GM12878 (cell line): ENCODE results near the gene DLEC1. TPM values are rescaled to one million over a fixed set of nuclear protein-coding genes. Genes with fewer than 3 reads are reported as not detected.

Experiments used
- ATAC-seq: fragments of 200-7000 bp; cut with Tn5 transposase; 3 replicates; pipeline ENCODE4 v1.9.1; 2020; ENCODE audit warnings: mild to moderate bottlenecking, moderate library complexity
- BruUV-seq: library from RNA; stranded (reverse); fragments of 400-500 nt; replicated peaks from 2 replicates; lab custom pipeline; 2021; lab: Mats Ljungman, UMichigan
- CTCF ChIA-PET: fragments of 300-600 bp; sonication (Branson Sonifier 250); formaldehyde crosslinking; extraction: SDS; loops from one replicate; lab custom pipeline; 2021; ENCODE audit warnings: inconsistent platforms; lab: Yijun Ruan, JAX
- POLR2A ChIA-PET: fragments of 350-600 bp; formaldehyde crosslinking; extraction: SDS; loops from one replicate; lab custom pipeline; 2021; ENCODE audit warnings: inconsistent platforms; lab: Charles Lee
- RAD21 ChIA-PET: fragments of 300-600 bp; sonication (Branson Sonifier 250); formaldehyde crosslinking; loops from one replicate; lab custom pipeline; 2023; ENCODE audit warnings: antibody characterized with exemption; ENCODE audit not compliant: unreplicated experiment; lab: Charles Lee
- SMC1A ChIA-PET: fragments of 300-600 bp; sonication (Branson Sonifier 250); formaldehyde crosslinking; loops from one replicate; lab custom pipeline; 2023; ENCODE audit not compliant: unreplicated experiment, uncharacterized antibody; lab: Charles Lee
- DNase-seq: peaks from one replicate; pipeline ENCODE4 v3.0.0-alpha.2; 2011; ENCODE audit warnings: low read depth, low spot score
- FAIRE-seq: peaks from 3 replicates; lab custom pipeline; 2011; peaks lifted over from hg19 to GRCh38; lab: Jason Lieb, UNC
- H2AFZ ChIP-seq: 2 replicates; pipeline ENCODE4 v1.6.0; 2011; ENCODE audit warnings: low read depth, low read length, control low read depth; ENCODE audit not compliant: control insufficient read depth
- H3K27ac ChIP-seq: 2 replicates; pipeline ENCODE4 v1.5.1; 2011; ENCODE audit warnings: control low read depth; ENCODE audit not compliant: control insufficient read depth, insufficient read depth
- H3K27me3 ChIP-seq, 2 experiments: replicated peaks in 1 of 2; 2 replicates each; pipeline versions ENCODE4 v1.6.0 to v1.6.1; 2011; ENCODE audit warnings: low read length in 1 of 2; ENCODE audit not compliant: control insufficient read depth in 2 of 2, insufficient read depth in 2 of 2
- H3K36me3 ChIP-seq, 2 experiments: 2 replicates each; pipeline ENCODE4 v1.5.1; 2011; ENCODE audit warnings: low read length in 1 of 2; ENCODE audit not compliant: control insufficient read depth in 2 of 2, insufficient read depth in 2 of 2
- H3K4me1 ChIP-seq: 2 replicates; pipeline ENCODE4 v1.6.1; 2011; ENCODE audit warnings: mild to moderate bottlenecking, low read length, moderate library complexity, mixed read lengths; ENCODE audit not compliant: control insufficient read depth, insufficient read depth
- H3K4me2 ChIP-seq: 2 replicates; pipeline ENCODE4 v1.6.0; 2011; ENCODE audit warnings: control low read depth; ENCODE audit not compliant: control insufficient read depth, insufficient read depth
- H3K4me3 ChIP-seq: fragments of 200-600 bp; sonication (generic); 2 replicates; pipeline ENCODE4 v1.5.1; 2016
- H3K79me2 ChIP-seq: 2 replicates; pipeline ENCODE4 v1.6.0; 2011; ENCODE audit warnings: low read length; ENCODE audit not compliant: control insufficient read depth, insufficient read depth
- H3K9ac ChIP-seq: 2 replicates; pipeline ENCODE4 v1.8.0; 2011; ENCODE audit warnings: low read length, control low read depth, mixed read lengths; ENCODE audit not compliant: control insufficient read depth, insufficient read depth
- H3K9me3 ChIP-seq: replicated peaks from 3 replicates; pipeline ENCODE4 v1.5.1; 2011; ENCODE audit warnings: mild to moderate bottlenecking, low read length; ENCODE audit not compliant: control insufficient read depth, insufficient read depth
- H4K20me1 ChIP-seq: 2 replicates; pipeline ENCODE4 v1.6.0; 2011; ENCODE audit not compliant: control insufficient read depth, insufficient read depth
- BCL11A ChIP-seq: IDR thresholded peaks from 2 replicates; pipeline ENCODE4 v1.6.1; 2011; ENCODE audit warnings: low read depth, low read length
- CBX5 ChIP-seq: sonication (generic); IDR thresholded peaks from 2 replicates; pipeline ENCODE4 v1.6.1; 2016; ENCODE audit warnings: low read depth, moderate library complexity, mild to moderate bottlenecking, inconsistent platforms
- CREB1 ChIP-seq: IDR thresholded peaks from 2 replicates; pipeline ENCODE4 v1.6.1; 2012; ENCODE audit warnings: low read depth, mild to moderate bottlenecking, inconsistent platforms
- EP300 ChIP-seq, 2 experiments: fragments of 150-350 bp in 1 of 2; IDR thresholded peaks; 2 replicates each; pipeline ENCODE4 v1.6.1; 2011 to 2012; ENCODE audit warnings: low read depth in 2 of 2, low read length in 2 of 2, borderline replicate concordance in 1 of 2, improper control_type of control experiment in 1 of 2, inconsistent platforms in 1 of 2; ENCODE audit not compliant: control insufficient read depth in 1 of 2
- EZH2 ChIP-seq: IDR thresholded peaks from 2 replicates; pipeline ENCODE4 v1.6.1; 2012; ENCODE audit warnings: low read depth, mild to moderate bottlenecking, control low read depth, inconsistent platforms, low read length, borderline replicate concordance; ENCODE audit not compliant: control insufficient read depth
- HDGF ChIP-seq: fragments of 450-650 bp; IDR thresholded peaks from 2 replicates; pipeline ENCODE4 v1.6.1; 2016; ENCODE audit warnings: antibody characterized with exemption
- MYC ChIP-seq: IDR thresholded peaks from 2 replicates; pipeline ENCODE4 v1.6.1; 2011; ENCODE audit warnings: mild to moderate bottlenecking, low read length, moderate library complexity, inconsistent platforms; ENCODE audit not compliant: insufficient read depth, insufficient replicate concordance, insufficient read length, severe bottlenecking
- NBN ChIP-seq: fragments of 450-650 bp; IDR thresholded peaks from 2 replicates; pipeline ENCODE4 v1.6.1; 2016
- NFXL1 ChIP-seq: fragments of 450-650 bp; IDR thresholded peaks from 2 replicates; pipeline ENCODE4 v1.6.1; 2017; ENCODE audit warnings: antibody characterized with exemption, mild to moderate bottlenecking, borderline replicate concordance
- NR2C1 ChIP-seq: fragments of 450-650 bp; IDR thresholded peaks from 2 replicates; pipeline ENCODE4 v1.6.1; 2017; ENCODE audit warnings: antibody characterized with exemption, mild to moderate bottlenecking, moderate library complexity
- POLR2A ChIP-seq: IDR thresholded peaks from 2 replicates; pipeline ENCODE4 v1.6.1; 2011; ENCODE audit warnings: low read depth, mild to moderate bottlenecking, low read length
- POU2F2 ChIP-seq: IDR thresholded peaks from 3 replicates; pipeline ENCODE4 v1.6.1; 2011; ENCODE audit warnings: low read depth, mild to moderate bottlenecking, low read length, borderline replicate concordance
- RBBP5 ChIP-seq: fragments of 200-600 bp; sonication (generic); conservative IDR thresholded peaks from 2 replicates; pipeline ENCODE4 v1.6.1; 2016
- RELA ChIP-seq: fragments of 450-650 bp; IDR thresholded peaks from 2 replicates; pipeline ENCODE4 v1.8.0; 2014; ENCODE audit warnings: borderline replicate concordance; ENCODE audit not compliant: partially characterized antibody
- RUNX3 ChIP-seq: IDR thresholded peaks from 2 replicates; pipeline ENCODE4 v1.6.1; 2012; ENCODE audit warnings: low read length, inconsistent platforms
- SMAD5 ChIP-seq: IDR thresholded peaks from 2 replicates; pipeline ENCODE4 v1.6.1; 2016; ENCODE audit warnings: antibody characterized with exemption, low read depth
- SREBF1 ChIP-seq: IDR thresholded peaks from 2 replicates; pipeline ENCODE4 v1.6.1; 2012; ENCODE audit warnings: mild to moderate bottlenecking, low read length
- STAT1 ChIP-seq: fragments of 450-650 bp; conservative IDR thresholded peaks from 2 replicates; pipeline ENCODE4 v1.6.1; 2014; ENCODE audit warnings: antibody characterized with exemption, mild to moderate bottlenecking
- WGBS: methylation state at CpG from one replicate; pipeline ENCODE4 v1.1.6; 2016; ENCODE audit warnings: low lambda C conversion rate; ENCODE audit not compliant: insufficient replicate concordance, insufficient coverage; ENCODE audit errors: missing lambda C conversion rate; 5-methylcytosine and 5-hydroxymethylcytosine counted together
- in situ Hi-C: fragments of 300-500 bp; cut with MboI; formaldehyde crosslinking; loops from 9 replicates; pipeline ENCODE4 v1.14.3; 2018; ENCODE audit warnings: mixed read lengths
- intact Hi-C: fragments of 100-400 bp; cut with micrococcal nuclease; formaldehyde crosslinking; loops from one replicate; pipeline ENCODE4 v1.14.2; 2022; ENCODE audit not compliant: unreplicated experiment
- polyA plus RNA-seq, 11 experiments: library from polyadenylated mRNA; depleted of rRNA in 4 of 11; unstranded in 6 of 11; stranded (reverse) in 5 of 11; fragments of >200 nt; fragmentation: Nextera tagmentation in 4 of 11; fragmentation: Illumina TruSeq in 1 of 11; extraction: Ambion mirVana in 4 of 11; extraction: Trizol in 1 of 11; gene quantifications; 1 replicate in 1 of 11; 2 replicates in 10 of 11; pipeline versions ENCODE4 v1.2.1 to v1.2.3, GENCODE V29; 2011 to 2016; ENCODE audit warnings: inconsistent platforms in 2 of 11, missing spikeins in 2 of 11, low read depth in 1 of 11
- total RNA-seq, 4 experiments: library from RNA; depleted of rRNA in 3 of 4; stranded (reverse); fragments of >200 nt in 3 of 4; fragmentation: Illumina TruSeq in 1 of 4; extraction: Trizol in 1 of 4; gene quantifications; 2 replicates each; pipeline versions ENCODE4 v1.2.1 to v1.2.3, GENCODE V29; 2013 to 2021
- TF ChIP-seq, protein P1 (sequence below): IDR thresholded peaks from 2 replicates; pipeline ENCODE4 v1.6.1; 2011; ENCODE audit warnings: borderline replicate concordance, low read depth, mild to moderate bottlenecking, moderate library complexity, mixed read lengths, low read length; ENCODE audit not compliant: insufficient read depth; ENCODE audit errors: extremely low read length

The DLEC1 gene
- total and polyA plus RNA-seq, 10 of the 15 experiments (the other 5 are each of a cell fraction or from before 2014, with no cell fraction given) = 0.03 to 0.29 (median 0.07) TPM; not detected in 3

DNA sequence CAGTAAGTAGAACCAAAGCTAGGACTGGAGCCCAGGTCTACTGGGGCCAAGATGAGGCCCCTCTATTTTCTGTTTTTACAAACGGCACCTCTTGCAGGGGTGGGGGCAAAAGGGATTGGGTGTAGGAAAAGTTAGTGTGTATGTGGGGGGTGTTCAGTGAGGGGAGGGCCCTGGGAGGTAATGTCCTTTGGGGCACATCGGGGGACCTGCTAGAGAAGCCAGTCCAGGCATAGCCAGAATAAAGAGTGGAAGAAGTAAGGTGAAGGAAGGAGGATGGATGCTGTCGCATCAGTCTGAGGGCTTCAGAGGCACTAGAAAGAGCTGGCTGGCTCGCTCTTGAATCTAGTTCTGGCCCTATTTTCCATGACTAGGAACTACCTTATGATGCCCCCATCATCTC is 12.2 kb upstream of the DLEC1 start:
- no peaks in the 10 kb centered on the region for H4K20me1 ChIP-seq
- H3K27ac ChIP-seq = no peak overlapping the region
- BruUV-seq = no TSS peak
- no peaks in the 10 kb centered on the region for H3K79me2 ChIP-seq
- in situ Hi-C loops (no loop called here), intact Hi-C loops (no loop called here)
- no peak for ATAC-seq
- no peak for DNase-seq
- no peak overlapping the region for H2AFZ ChIP-seq
- peaks cover 8 to 17% of the 10 kb centered on the region in 2 experiments for H3K27me3 ChIP-seq
- no peak overlapping the region for H3K9ac ChIP-seq
- H3K4me1 ChIP-seq = no peaks in the 10 kb centered on the region; the same call in none of the 2 replicates
- H3K4me3 ChIP-seq = no peak overlapping the region
- ChIA-PET CTCF (no interaction called here), SMC1A (no interaction called here), RAD21 (no interaction called here), POLR2A (no interaction called here)
- TF ChIP-seq, protein P1, sequence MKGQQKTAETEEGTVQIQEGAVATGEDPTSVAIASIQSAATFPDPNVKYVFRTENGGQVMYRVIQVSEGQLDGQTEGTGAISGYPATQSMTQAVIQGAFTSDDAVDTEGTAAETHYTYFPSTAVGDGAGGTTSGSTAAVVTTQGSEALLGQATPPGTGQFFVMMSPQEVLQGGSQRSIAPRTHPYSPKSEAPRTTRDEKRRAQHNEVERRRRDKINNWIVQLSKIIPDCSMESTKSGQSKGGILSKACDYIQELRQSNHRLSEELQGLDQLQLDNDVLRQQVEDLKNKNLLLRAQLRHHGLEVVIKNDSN = no peak
- TF ChIP-seq STAT1 (no peak), RUNX3 (no peak), EZH2 (no peak), MYC (no peak), RELA (no peak), POLR2A (no peak), SREBF1 (no peak), NBN (no peak), CBX5 (no peak), SMAD5 (no peak), NR2C1 (no peak), NFXL1 (no peak), BCL11A (no peak), EP300 (IDR thresholded peaks at IDR 0.05; ENCODE audit: borderline replicate concordance in 1 of 2, control insufficient read depth in 1 of 2, low read depth in 2 of 2, low read length in 2 of 2) (no peak), RBBP5 (no peak), CREB1 (no peak), HDGF (no peak), POU2F2 (no peak)
- no peak for FAIRE-seq
- 60% methylated on average over 4 of the region's 4 CpGs for WGBS
- no peaks in the 10 kb centered on the region for H3K9me3 ChIP-seq
- no peak overlapping the region for H3K4me2 ChIP-seq
- no peaks in the 10 kb centered on the region for H3K36me3 ChIP-seq
